Naive thymus-derived CD8-positive, alpha-beta T cell (primary cell): ENCODE data around the gene HLA-DPA1. TPM values are rescaled to one million over a fixed set of nuclear protein-coding genes. Genes with fewer than 3 reads are reported as not detected.

ENCODE experiments used
- ATAC-seq, 2 donors: fragments of 150-1000 bp; cut with Tn5 transposase in 1 of 2; sonication (Bioruptor Pico), chemical (Tn5 transposase) in 1 of 2; 1 replicate in 1 of 2; 2 replicates in 1 of 2; pipeline ENCODE4 v1.10.0; 2021; ENCODE audit warnings: mild to moderate bottlenecking in 2 of 2, moderate library complexity in 2 of 2
- POLR2A ChIA-PET: fragments of 350-600 bp; sonication (Branson Sonifier 250); formaldehyde crosslinking; loops from one replicate; lab custom pipeline; 2021; ENCODE audit warnings: antibody characterized with exemption; lab: Charles Lee
- DNase-seq, 10 donors: peaks; one replicate each; pipeline versions ENCODE4 v3.0.0 to v3.0.0-alpha.2; 2020 to 2022
- H3K27ac Mint-ChIP-seq, 10 donors: one replicate each; pipeline ENCODE4 v1.8.0; 2020 to 2022; ENCODE audit warnings: mild to moderate bottlenecking in 10 of 10, mixed read lengths in 10 of 10, moderate library complexity in 4 of 10, inconsistent platforms in 1 of 10
- H3K27me3 Mint-ChIP-seq, 5 donors: one replicate each; pipeline ENCODE4 v1.8.0; 2021 to 2022; ENCODE audit warnings: mixed read lengths in 5 of 5
- H3K36me3 Mint-ChIP-seq, 3 donors: one replicate each; pipeline ENCODE4 v1.8.0; 2020 to 2022; ENCODE audit warnings: mixed read lengths in 3 of 3, mild to moderate bottlenecking in 2 of 3, inconsistent platforms in 1 of 3
- H3K4me1 Mint-ChIP-seq, 4 donors: one replicate each; pipeline ENCODE4 v1.8.0; 2021 to 2022; ENCODE audit warnings: mixed read lengths in 4 of 4
- H3K4me3 Mint-ChIP-seq, 10 donors: one replicate each; pipeline ENCODE4 v1.8.0; 2020 to 2022; ENCODE audit warnings: mild to moderate bottlenecking in 10 of 10, mixed read lengths in 10 of 10, moderate library complexity in 6 of 10, inconsistent platforms in 1 of 10
- H3K9me3 Mint-ChIP-seq, 9 donors: one replicate each; pipeline ENCODE4 v1.8.0; 2020 to 2022; ENCODE audit warnings: mixed read lengths in 9 of 9, mild to moderate bottlenecking in 3 of 9, inconsistent platforms in 1 of 9, moderate library complexity in 1 of 9
- polyA plus RNA-seq, 3 donors: library from polyadenylated mRNA; unstranded; fragments of 300-500 nt; fragmentation: Illumina TruSeq; gene quantifications; one replicate each; pipeline ENCODE4 v1.2.3, GENCODE V29; 2021
- total RNA-seq, 8 experiments: library from RNA in 2 of 8; stranded (reverse) in 2 of 8; gene quantifications; one replicate each; pipeline ENCODE4 v1.2.3 and lab custom pipeline; 2021 to 2026

The HLA-DPA1 gene
- total RNA-seq = 10 to 100 TPM; 32.6 to 35.9 TPM
- 100 to 1,000 TPM in 1 of 3 donors, 10 to 100 TPM in 2; 19.5 to 121 (median 77.1) TPM for polyA plus RNA-seq
- total RNA-seq (lab: John Stamatoyannopoulos, UW) = 4.2 to 15.2 (median 9.1) reads per million in 6 experiments

- Mint-ChIP-seq H3K4me3 (peak within 1 kb of the TSS; percentile 65 to 95 (median 88)), H3K4me1 (peaks cover 26 to 72% (median 58%) of the 10 kb centered on the region in 4 donors), H3K27me3 (peaks cover 0 to 14% (median 0%) of the 10 kb centered on the region in 5 donors), H3K36me3 (peaks cover 4 to 9% (median 5%) of the 10 kb centered on the region in 3 donors), H3K9me3 (no peaks in the 10 kb centered on the region), H3K27ac (peak within 1 kb of the TSS; percentile 32 to 96 (median 88))
- ATAC-seq (peak; percentile 53 to 62), DNase-seq (peak in 7 of 10 donors; percentile 16 to 60 (median 38))
- POLR2A ChIA-PET = interaction anchor here (0.6 to 1.6 kb wide), 8 partner anchors 23 to 1240 kb away, joined by 3 to 5 read pairs (median 4); no protein-coding TSS in a partner anchor
Observed at GRCh38 chr6:33073431-33073871, at the start of gene HLA-DPA1. HLA-DPA1 (minus strand) TSS chr6:33073649.

- Mint-ChIP-seq H3K9me3 (peaks cover 2 to 12% (median 10%) of the 10 kb centered on the region in 9 donors), H3K27ac (no peak overlapping the region), H3K4me1 (peaks cover 2 to 8% (median 4%) of the 10 kb centered on the region in 4 donors), H3K4me3 (no peak overlapping the region), H3K36me3 (peaks cover 0 to 10% (median 4%) of the 10 kb centered on the region in 3 donors), H3K27me3 (peaks cover 9 to 19% (median 11%) of the 10 kb centered on the region in 5 donors)
- POLR2A ChIA-PET = no interaction called here
- DNase-seq (no peak), ATAC-seq (no peak)
Observed at GRCh38 chr6:33123181-33123580, 49.7 kb upstream of the HLA-DPA1 start.

DNA sequence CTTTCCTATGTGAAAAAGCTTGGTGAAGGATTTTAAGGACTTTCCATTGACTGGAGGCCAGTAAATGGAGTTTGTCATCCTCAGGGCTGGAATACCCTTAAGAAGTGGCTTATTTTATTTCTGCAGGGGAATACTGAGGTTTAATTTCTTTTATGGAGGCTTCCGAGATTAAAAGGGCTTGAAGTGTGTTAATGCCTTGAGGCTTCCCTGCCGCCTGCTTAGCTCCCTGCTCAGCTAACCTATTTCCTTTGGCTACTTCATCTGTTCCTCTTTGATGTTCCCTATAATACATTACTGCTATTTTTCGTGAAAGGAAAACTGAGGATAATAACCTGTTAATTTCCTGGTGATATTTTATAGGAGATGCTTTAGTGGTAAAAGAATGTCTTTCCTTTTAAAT lies 46.6 kb upstream of the HLA-DPA1 start:
- H3K36me3 Mint-ChIP-seq = peaks cover 0 to 10% (median 4%) of the 10 kb centered on the region in 3 donors
- H3K9me3 Mint-ChIP-seq = peaks cover 2 to 12% (median 10%) of the 10 kb centered on the region in 9 donors
- no peak overlapping the region for H3K27ac Mint-ChIP-seq
- ATAC-seq (no peak), DNase-seq (no peak)
- H3K4me1 Mint-ChIP-seq = peaks cover 16 to 28% (median 19%) of the 10 kb centered on the region in 4 donors
- H3K4me3 Mint-ChIP-seq = no peak overlapping the region
- H3K27me3 Mint-ChIP-seq = peaks cover 25 to 39% (median 32%) of the 10 kb centered on the region in 5 donors
- POLR2A ChIA-PET = interaction anchor here (0.5 to 1.0 kb wide), 3 partner anchors 49 to 129 kb away, joined by 3 to 4 read pairs (median 3); no protein-coding TSS in a partner anchor

DNA sequence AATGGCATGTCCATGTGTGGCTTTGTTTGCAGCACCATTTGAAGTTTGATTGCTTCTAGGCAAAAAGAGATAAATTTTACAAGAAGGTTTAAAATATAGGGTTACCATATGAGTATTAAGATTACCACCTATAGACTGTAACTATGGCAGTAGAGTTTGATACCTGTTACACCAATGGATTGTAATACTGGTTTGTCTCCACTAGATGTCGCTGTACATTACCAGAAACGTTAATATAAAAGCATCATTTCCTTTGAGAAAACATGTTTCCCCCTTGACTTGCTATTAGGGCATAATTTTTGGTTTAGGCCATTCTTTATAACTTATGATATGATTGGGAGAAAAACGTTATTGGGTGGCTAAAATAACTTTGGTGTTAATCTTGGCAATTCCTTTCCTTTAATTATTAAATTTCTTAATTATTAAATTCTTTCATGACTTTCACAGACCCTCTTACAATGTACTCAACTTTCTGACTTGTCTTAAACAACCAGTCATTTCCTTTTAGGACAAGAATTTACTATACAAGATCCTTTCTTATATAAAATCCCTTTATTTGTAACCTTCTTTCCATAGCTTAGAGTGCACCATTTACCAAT lies 45.2 kb upstream of the HLA-DPA1 start:
- H3K27me3 Mint-ChIP-seq = peaks cover 28 to 48% (median 38%) of the 10 kb centered on the region in 5 donors
- H3K36me3 Mint-ChIP-seq = peaks cover 0 to 4% (median 1%) of the 10 kb centered on the region in 3 donors
- DNase-seq (peak in 5 of 10 donors; percentile 42 to 77 (median 70)), ATAC-seq (peak; percentile 82 to 84)
- peak overlapping the region in 1 of 10 donors; percentile 15 for H3K4me3 Mint-ChIP-seq
- H3K4me1 Mint-ChIP-seq = peaks cover 13 to 40% (median 21%) of the 10 kb centered on the region in 4 donors
- H3K27ac Mint-ChIP-seq = no peak overlapping the region
- POLR2A ChIA-PET = no interaction called here
- H3K9me3 Mint-ChIP-seq = peaks cover 0 to 5% (median 3%) of the 10 kb centered on the region in 9 donors

DNA sequence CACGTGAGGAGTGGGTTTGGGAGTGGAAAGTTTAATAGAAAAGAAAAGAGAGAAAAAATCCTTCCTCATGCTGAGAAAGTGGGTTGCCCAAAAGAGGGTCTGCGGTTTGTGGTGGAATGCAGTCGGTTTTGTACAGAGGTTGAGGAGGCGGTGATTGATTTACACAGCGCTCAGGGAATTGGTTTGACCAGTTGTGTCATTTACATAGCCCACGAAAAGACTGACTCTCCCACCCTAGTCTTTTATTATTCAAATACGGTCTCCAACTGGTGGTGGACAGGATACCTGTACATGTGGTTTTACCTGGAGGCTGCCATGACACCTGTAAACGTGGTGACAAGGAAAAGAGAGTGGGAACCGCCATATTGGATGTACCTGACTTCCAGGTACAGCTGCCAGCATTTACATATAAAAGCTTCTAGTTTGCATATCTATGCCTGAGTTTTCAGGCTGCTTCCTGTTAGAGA lies 44.4 kb upstream of the HLA-DPA1 start:
- Mint-ChIP-seq H3K27ac (no peak overlapping the region), H3K4me1 (peaks cover 12 to 46% (median 22%) of the 10 kb centered on the region in 4 donors), H3K36me3 (no peaks in the 10 kb centered on the region), H3K27me3 (peaks cover 28 to 56% (median 45%) of the 10 kb centered on the region in 5 donors), H3K4me3 (peak overlapping the region in 4 of 10 donors; percentile 4 to 43 (median 22)), H3K9me3 (no peaks in the 10 kb centered on the region)
- POLR2A ChIA-PET = no interaction called here
- ATAC-seq = no peak
- peak in 1 of 10 donors; percentile 10 for DNase-seq

DNA sequence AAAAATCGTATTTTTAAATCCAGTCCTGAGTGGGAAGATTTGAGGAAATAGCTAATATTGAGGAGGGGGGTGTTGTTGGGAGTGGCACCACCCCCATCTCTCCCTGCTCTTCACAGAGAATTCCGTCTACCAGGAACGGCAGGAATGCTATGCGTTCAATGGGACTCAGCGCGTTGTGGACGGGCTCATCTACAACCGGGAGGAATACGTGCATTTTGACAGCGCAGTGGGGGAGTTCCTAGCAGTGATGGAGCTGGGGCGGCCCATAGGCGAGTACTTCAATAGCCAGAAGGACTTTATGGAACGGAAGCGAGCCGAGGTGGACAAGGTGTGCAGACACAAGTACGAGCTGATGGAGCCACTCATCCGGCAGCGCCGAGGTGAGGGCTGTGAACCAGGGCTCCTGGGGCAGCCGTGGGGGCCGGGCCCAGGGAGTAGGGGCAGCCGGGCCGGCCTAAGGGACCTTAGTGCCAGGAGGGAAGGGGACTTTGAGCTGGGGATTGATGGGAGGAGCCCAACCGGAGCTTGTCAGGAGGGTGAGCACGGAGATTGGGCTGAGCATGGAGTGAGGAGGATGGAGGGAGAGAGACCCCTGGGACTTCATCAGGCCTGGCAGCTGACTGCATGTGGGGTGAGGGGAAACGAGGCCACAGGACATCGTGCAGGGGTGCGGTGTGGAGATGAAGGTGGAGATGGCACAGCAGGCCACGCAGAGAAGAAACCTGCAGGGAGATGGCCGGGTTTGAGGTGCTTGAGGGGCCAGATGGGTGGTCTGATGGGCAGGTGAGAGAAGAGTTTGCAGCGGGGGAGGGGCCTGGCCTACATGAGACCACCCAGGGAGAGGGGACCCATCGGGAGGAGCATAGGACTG lies 43.6 kb upstream of the HLA-DPA1 start:
- Mint-ChIP-seq H3K27ac (no peak overlapping the region), H3K9me3 (no peaks in the 10 kb centered on the region), H3K27me3 (peaks cover 30 to 63% (median 50%) of the 10 kb centered on the region in 5 donors), H3K36me3 (no peaks in the 10 kb centered on the region), H3K4me1 (peaks cover 15 to 53% (median 22%) of the 10 kb centered on the region in 4 donors), H3K4me3 (peak overlapping the region in 9 of 10 donors; percentile 7 to 68 (median 24))
- no peak for DNase-seq
- POLR2A ChIA-PET = no interaction called here
- ATAC-seq = no peak

- no peak for DNase-seq
- Mint-ChIP-seq H3K36me3 (no peaks in the 10 kb centered on the region), H3K27me3 (peaks cover 30 to 68% (median 50%) of the 10 kb centered on the region in 5 donors), H3K27ac (no peak overlapping the region), H3K9me3 (no peaks in the 10 kb centered on the region), H3K4me3 (peak overlapping the region in 3 of 10 donors; percentile 1 to 68 (median 7)), H3K4me1 (peaks cover 15 to 55% (median 22%) of the 10 kb centered on the region in 4 donors)
- no peak for ATAC-seq
- POLR2A ChIA-PET = interaction anchor here (0.7 kb wide), 1 partner anchor 196 kb away, joined by 3 read pairs; no protein-coding TSS in a partner anchor
Observed at GRCh38 chr6:33116417-33116816, 43.0 kb upstream of the HLA-DPA1 start.

DNA sequence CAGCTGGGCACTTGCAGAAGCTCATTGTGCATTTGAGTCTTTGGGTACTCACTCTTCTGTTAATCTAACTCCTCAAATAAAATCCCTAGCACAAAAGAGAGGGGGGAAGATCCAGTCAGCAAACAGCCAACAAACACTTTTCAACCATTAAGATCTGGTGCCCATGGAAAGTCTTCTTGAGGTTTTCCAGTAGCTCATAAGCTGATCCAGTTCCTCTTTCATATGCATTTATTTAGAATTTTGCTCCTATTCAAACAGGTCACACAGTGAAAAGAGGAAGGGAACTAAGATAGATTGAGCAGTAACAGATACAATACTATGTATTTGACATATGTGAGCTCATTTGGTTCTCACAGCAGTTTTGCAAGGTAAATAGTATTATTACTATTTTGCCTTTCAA lies 41.0 kb upstream of the HLA-DPA1 start:
- peak overlapping the region in 1 of 10 donors; percentile 45 for H3K27ac Mint-ChIP-seq
- peaks cover 35 to 86% (median 59%) of the 10 kb centered on the region in 5 donors for H3K27me3 Mint-ChIP-seq
- ATAC-seq (no peak), DNase-seq (no peak)
- peaks cover 15 to 55% (median 22%) of the 10 kb centered on the region in 4 donors for H3K4me1 Mint-ChIP-seq
- POLR2A ChIA-PET = interaction anchor here (0.6 kb wide), 1 partner anchor 120 kb away, joined by 3 read pairs; no protein-coding TSS in a partner anchor
- no peaks in the 10 kb centered on the region for H3K9me3 Mint-ChIP-seq
- H3K4me3 Mint-ChIP-seq = peak overlapping the region in 1 of 10 donors; percentile 58
- H3K36me3 Mint-ChIP-seq = no peaks in the 10 kb centered on the region

DNA sequence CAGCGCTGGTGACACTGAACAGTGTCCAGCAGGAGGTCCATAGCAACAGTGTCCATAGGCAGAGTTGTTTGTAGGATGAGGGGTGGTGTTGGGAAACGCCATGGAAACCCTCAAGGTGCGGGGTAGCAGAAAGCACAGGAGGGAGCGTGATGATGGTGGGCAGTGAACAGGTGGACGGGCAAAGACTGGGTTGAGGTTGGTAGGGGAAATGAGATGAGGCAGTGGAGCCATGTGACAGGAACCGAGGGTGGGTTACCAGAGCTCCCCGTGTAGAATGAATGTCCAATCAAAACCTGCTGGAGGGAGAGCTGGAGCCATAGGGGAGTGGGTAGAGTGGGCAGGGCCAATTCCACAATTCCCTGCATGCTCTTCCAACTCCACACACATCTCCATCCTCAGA lies 40.3 kb upstream of the HLA-DPA1 start:
- H3K4me1 Mint-ChIP-seq = peaks cover 15 to 55% (median 22%) of the 10 kb centered on the region in 4 donors
- H3K27me3 Mint-ChIP-seq = peaks cover 36 to 92% (median 59%) of the 10 kb centered on the region in 5 donors
- peak overlapping the region in 1 of 10 donors; percentile 45 for H3K27ac Mint-ChIP-seq
- no peaks in the 10 kb centered on the region for H3K36me3 Mint-ChIP-seq
- no peaks in the 10 kb centered on the region for H3K9me3 Mint-ChIP-seq
- DNase-seq = no peak
- POLR2A ChIA-PET = no interaction called here
- H3K4me3 Mint-ChIP-seq = peak overlapping the region in 1 of 10 donors; percentile 4
- no peak for ATAC-seq

DNA sequence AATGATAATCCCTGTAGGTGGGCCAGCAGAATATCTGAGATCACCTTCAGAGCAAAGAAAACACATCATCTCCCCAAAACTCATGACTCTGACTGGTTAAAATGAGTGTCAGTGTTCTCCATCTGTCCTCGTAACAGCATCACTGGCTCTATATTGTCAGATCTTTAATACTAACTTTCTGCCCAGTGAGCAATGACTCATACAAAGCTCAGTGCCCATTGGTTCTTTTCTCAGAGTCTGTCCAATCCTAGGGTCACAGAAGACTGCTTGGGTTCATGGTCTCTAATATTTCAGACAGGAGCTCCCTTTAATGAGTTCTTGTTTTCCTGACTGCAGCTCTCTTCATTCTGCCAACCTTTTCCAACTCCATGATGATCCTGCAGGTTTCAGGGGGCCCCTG lies 38.7 kb upstream of the HLA-DPA1 start:
- Mint-ChIP-seq H3K4me3 (peak overlapping the region in 1 of 10 donors; percentile 6), H3K9me3 (no peaks in the 10 kb centered on the region), H3K4me1 (peaks cover 4 to 41% (median 11%) of the 10 kb centered on the region in 4 donors), H3K36me3 (no peaks in the 10 kb centered on the region), H3K27ac (peak overlapping the region in 2 of 10 donors; percentile 4 to 47), H3K27me3 (peaks cover 29 to 87% (median 55%) of the 10 kb centered on the region in 5 donors)
- DNase-seq (peak in 5 of 10 donors; percentile 31 to 54 (median 38)), ATAC-seq (peak; percentile 97 to 99)
- POLR2A ChIA-PET = no interaction called here

DNA sequence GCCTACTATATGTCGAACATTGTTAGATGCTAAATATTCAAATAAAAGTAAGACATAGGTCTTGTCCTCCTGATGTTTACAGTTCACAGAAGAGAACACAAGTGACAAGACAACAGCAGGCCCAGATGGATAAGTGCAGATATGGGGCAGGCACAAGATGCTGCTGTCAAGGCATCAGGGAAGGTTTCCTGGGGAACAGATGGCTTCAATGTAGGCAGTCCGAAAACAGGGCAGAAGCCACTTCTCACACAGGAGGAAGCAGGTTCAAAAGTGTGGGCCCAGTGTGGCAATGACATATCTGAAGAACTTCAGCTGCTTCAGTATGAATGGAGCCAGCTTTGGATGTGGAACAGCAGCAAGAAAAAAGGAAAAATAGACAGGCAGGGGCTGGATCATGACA lies 34.9 kb upstream of the HLA-DPA1 start:
- POLR2A ChIA-PET = no interaction called here

DNA sequence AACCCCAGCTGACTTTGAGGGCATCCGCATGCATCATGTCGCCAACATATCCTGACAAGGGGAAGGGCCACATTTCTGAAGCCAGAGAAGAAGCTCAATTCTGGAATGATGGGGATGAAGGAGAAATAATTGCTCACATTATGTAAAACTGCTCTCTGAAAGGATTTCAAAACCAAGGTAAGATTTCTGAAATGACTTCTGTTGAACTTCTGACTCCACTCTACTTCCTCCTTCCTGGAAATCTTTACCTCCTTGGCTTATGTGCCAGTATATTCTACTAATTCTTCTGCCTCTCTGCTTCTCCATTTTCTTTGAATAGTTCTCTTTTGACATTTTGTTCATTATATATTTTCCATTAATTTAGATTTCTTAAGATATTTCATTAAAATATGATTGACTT lies 34.2 kb upstream of the HLA-DPA1 start:
- H3K36me3 Mint-ChIP-seq = no peaks in the 10 kb centered on the region
- H3K27me3 Mint-ChIP-seq = peaks cover 22 to 70% (median 44%) of the 10 kb centered on the region in 5 donors
- H3K4me1 Mint-ChIP-seq = peaks cover 0 to 8% (median 5%) of the 10 kb centered on the region in 4 donors
- ATAC-seq = no peak
- no peak overlapping the region for H3K4me3 Mint-ChIP-seq
- DNase-seq = no peak
- H3K27ac Mint-ChIP-seq = no peak overlapping the region
- H3K9me3 Mint-ChIP-seq = peaks cover 0 to 7% (median 0%) of the 10 kb centered on the region in 9 donors
- POLR2A ChIA-PET = no interaction called here

More for the DNA sequence above, 34.9 kb upstream of the HLA-DPA1 start:
- no peak overlapping the region for H3K4me3 Mint-ChIP-seq
- ATAC-seq (no peak), DNase-seq (no peak)
- peaks cover 24 to 77% (median 47%) of the 10 kb centered on the region in 5 donors for H3K27me3 Mint-ChIP-seq
- H3K27ac Mint-ChIP-seq = no peak overlapping the region
- peaks cover 0 to 7% (median 0%) of the 10 kb centered on the region in 9 donors for H3K9me3 Mint-ChIP-seq
- no peaks in the 10 kb centered on the region for H3K36me3 Mint-ChIP-seq
- peaks cover 0 to 12% (median 5%) of the 10 kb centered on the region in 4 donors for H3K4me1 Mint-ChIP-seq
